Lower lobe of right lung (tissue), 2 donors: ENCODE results near the gene SLC6A19. TPM values are rescaled to one million over a fixed set of nuclear protein-coding genes. Genes with fewer than 3 reads are reported as not detected.
A peak's percentile ranks its signal among the peaks of the same experiment; 100 is the strongest.

ENCODE experiments used
- ATAC-seq, 2 donors: fragments of 200-7000 bp; cut with Tn5 transposase; one replicate each; pipeline ENCODE4 v1.9.1; 2020 to 2022; ENCODE audit warnings: mild to moderate bottlenecking in 2 of 2, moderate library complexity in 2 of 2
- DNase-seq: peaks from one replicate; pipeline ENCODE4 v3.0.0-alpha.2; 2020
- H3K27ac ChIP-seq: fragments of 200-600 bp; one replicate; pipeline ENCODE4 v1.8.0; 2022
- H3K27me3 ChIP-seq: fragments of 200-600 bp; one replicate; pipeline ENCODE4 v1.8.0; 2022; ENCODE audit warnings: low read depth
- H3K36me3 ChIP-seq: fragments of 200-600 bp; one replicate; pipeline ENCODE4 v1.8.0; 2022; ENCODE audit warnings: mild to moderate bottlenecking
- H3K4me1 ChIP-seq: fragments of 200-600 bp; one replicate; pipeline ENCODE4 v1.8.0; 2022
- H3K4me3 ChIP-seq: fragments of 200-600 bp; one replicate; pipeline ENCODE4 v1.8.0; 2022; ENCODE audit warnings: mild to moderate bottlenecking
- H3K9me3 ChIP-seq: fragments of 200-600 bp; one replicate; pipeline ENCODE4 v1.8.0; 2022
- CTCF ChIP-seq: fragments of 200-600 bp; IDR thresholded peaks from one replicate; pipeline ENCODE4 v1.8.0; 2022; ENCODE audit warnings: antibody characterized with exemption, mild to moderate bottlenecking
- intact Hi-C: fragments of 100-400 bp; cut with DNase I; formaldehyde crosslinking; loops from one replicate; pipeline ENCODE4 v1.11.0; 2022
- total RNA-seq: library from RNA; stranded (reverse); fragmentation: NEBNext Ultra II Directional; extraction: Animal tissue kit (Norgen Biotek cat#: 25700); gene quantifications from one replicate; pipeline ENCODE4 v1.2.1, GENCODE V29; 2021
- donor health status: DM: no; HTN: yes; CAD: no; lungs with severe emphysema.

SLC6A19 gene
- total RNA-seq, 1 donor from 2014 or later, result not detected

- Histone ChIP-seq H3K36me3 (no peaks in the 10 kb centered on the region), H3K4me1 (peaks cover 6% of the 10 kb centered on the region), H3K27me3 (peaks cover 22% of the 10 kb centered on the region), H3K27ac (no peak overlapping the region), H3K9me3 (no peaks in the 10 kb centered on the region), H3K4me3 (no peak overlapping the region)
- peak; percentile 29 for DNase-seq
- ATAC-seq, result no peak
- intact Hi-C loops, result no loop called here
- TF ChIP-seq CTCF, result no peak
Measured at GRCh38 chr5:1203968-1204692, 2.7 kb downstream of the SLC6A19 start.

GRCh38 chr5:1204693-1205242 lies 3.4 kb downstream of the SLC6A19 start:
- peak; percentile 49 for DNase-seq
- Histone ChIP-seq H3K27me3 (peaks cover 21% of the 10 kb centered on the region), H3K4me3 (no peak overlapping the region), H3K36me3 (no peaks in the 10 kb centered on the region), H3K9me3 (no peaks in the 10 kb centered on the region), H3K4me1 (peaks cover 6% of the 10 kb centered on the region), H3K27ac (no peak overlapping the region)
- intact Hi-C loops, result no loop called here
- peak in 1 of 2 donors; percentile 20 for ATAC-seq
- TF ChIP-seq CTCF, result peak; percentile 32

GRCh38 chr5:1205255-1206180 lies 4.1 kb downstream of the SLC6A19 start:
- TF ChIP-seq CTCF, result no peak
- no peak overlapping the region for H3K4me3 ChIP-seq
- no peaks in the 10 kb centered on the region for H3K9me3 ChIP-seq
- H3K36me3 ChIP-seq, result no peaks in the 10 kb centered on the region
- ATAC-seq (no peak), DNase-seq (peak; percentile 26)
- intact Hi-C loops, result no loop called here
- H3K4me1 ChIP-seq, result peaks cover 6% of the 10 kb centered on the region
- no peak overlapping the region for H3K27ac ChIP-seq
- H3K27me3 ChIP-seq, result peaks cover 14% of the 10 kb centered on the region

GRCh38 chr5:1206521-1207412 lies 5.4 kb downstream of the SLC6A19 start:
- Histone ChIP-seq H3K27me3 (peaks cover 6% of the 10 kb centered on the region), H3K9me3 (no peaks in the 10 kb centered on the region), H3K36me3 (no peaks in the 10 kb centered on the region), H3K27ac (no peak overlapping the region), H3K4me1 (peaks cover 6% of the 10 kb centered on the region), H3K4me3 (no peak overlapping the region)
- DNase-seq, result peak; percentile 42
- no peak for TF ChIP-seq CTCF
- no peak for ATAC-seq
- intact Hi-C loops, result no loop called here

GRCh38 chr5:1207555-1207954 lies 6.2 kb downstream of the SLC6A19 start:
- Histone ChIP-seq H3K9me3 (no peaks in the 10 kb centered on the region), H3K36me3 (no peaks in the 10 kb centered on the region), H3K4me3 (no peak overlapping the region), H3K4me1 (peaks cover 6% of the 10 kb centered on the region), H3K27ac (no peak overlapping the region), H3K27me3 (peaks cover 6% of the 10 kb centered on the region)
- no peak for DNase-seq
- no peak for ATAC-seq
- intact Hi-C loops, result no loop called here
- no peak for TF ChIP-seq CTCF
